Stimulated activated CD8-positive, alpha-beta memory T cell treated with anti-CD3 and anti-CD28 coated beads, Interleukin-15, amount 100 ng/mL, for 48 hours (primary cell): Measurements from ENCODE around the gene TPMT.
"Not testable (repeated sequence)": the region's sequence is repeated elsewhere in the genome, so short reads cannot be mapped to it uniquely, and the experiment has no call there.

Experiments
- DNase-seq, 2 donors: peaks; one replicate each; pipeline ENCODE4 v3.0.0-alpha.2; 2020; ENCODE audit warnings: low read depth in 2 of 2

TPMT gene

DNA sequence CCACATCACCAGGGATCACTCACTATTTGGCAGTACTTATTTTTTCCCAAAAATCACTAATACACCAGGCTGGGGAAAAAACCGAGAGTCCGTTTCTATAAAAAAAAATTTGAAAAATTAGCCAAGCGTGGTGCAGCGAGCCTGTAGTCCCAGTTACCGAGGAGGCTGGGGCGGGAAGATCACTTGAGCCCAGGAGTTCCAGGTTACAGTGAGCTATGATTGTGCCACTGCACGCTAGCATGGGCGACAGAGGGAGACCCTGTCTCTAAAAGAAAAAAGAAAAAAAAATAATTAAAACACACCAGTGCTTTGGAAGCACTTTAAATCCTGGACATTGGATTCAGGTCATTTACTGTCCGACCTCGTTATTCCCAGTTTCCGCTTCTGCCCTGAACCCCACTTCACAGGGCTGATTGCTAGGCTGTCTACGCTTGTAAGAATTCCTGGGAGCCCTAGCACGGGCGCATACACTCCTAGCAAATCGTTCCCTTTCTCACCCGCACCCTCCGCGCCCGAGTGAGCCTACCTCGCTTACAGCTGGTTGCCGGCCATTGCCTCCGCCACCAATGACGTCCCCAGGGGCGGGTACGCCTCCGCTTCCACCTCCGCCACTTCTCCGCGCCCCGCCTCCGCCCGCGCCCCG, at the start of gene TPMT:
TPMT (minus strand) TSS at position 571 of the 643 bp plus-strand sequence. CDS start 5,950 bp downstream, outside the sequence.
- DNase-seq: no peak

DNA sequence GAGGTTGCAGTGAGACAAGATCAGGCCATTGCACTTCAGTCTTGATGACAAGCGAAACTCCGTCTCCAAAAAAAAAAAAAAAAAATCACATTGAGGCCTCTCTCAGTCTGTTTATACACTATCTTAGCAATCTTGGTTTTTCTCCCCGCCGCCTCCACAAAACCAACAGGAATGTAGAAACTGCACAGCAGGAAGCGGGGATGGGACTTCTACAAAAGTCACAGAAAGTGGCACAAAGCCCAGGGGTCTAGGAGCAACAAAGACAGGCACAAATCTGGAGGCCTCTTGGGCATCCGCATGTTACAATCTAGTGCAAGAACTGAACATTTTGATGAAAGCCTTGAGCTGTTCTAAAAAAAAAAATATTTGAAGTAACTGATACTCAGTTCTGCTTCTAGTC, 48.9 kb upstream of the TPMT start:
- no peak for DNase-seq

DNA sequence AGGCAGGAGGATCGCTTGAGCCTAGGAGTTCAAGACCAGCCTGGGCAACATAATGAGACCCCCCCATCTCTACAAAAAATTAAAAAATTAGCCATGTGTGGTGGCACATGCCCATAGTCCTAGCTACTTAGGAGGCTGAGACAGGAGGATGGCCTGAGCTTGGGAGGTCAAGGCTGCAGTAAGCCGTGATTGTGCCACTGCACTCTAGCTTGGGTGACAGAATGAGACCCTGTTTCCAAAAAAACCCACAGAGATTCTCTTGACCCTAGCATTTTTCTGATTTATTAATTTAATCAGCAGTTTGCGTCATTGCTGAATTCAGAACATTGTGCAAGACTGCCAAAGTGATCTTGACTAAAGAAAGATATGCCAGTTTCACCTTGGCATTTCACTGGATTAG, 37.1 kb upstream of the TPMT start:
- no peak for DNase-seq

DNA sequence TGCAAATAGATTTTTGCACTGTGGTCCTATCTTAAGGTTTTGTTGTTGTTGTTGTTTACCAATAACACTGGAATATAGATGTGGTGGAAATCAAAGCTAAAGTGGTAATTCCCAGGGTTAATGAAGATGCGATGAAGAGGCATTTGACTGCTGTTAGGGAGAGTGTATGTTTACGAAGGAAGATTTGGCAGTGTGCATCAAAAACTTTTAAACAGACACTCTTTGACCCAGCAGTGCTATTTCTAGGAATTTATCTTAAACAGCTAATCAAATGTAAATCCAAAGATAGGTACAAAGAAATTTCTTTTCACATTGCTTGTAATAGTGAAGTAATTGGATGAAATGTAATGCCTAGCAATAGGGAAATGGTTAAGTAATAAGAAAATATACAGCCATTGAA, 34.3 kb upstream of the TPMT start:
- no peak for DNase-seq

DNA sequence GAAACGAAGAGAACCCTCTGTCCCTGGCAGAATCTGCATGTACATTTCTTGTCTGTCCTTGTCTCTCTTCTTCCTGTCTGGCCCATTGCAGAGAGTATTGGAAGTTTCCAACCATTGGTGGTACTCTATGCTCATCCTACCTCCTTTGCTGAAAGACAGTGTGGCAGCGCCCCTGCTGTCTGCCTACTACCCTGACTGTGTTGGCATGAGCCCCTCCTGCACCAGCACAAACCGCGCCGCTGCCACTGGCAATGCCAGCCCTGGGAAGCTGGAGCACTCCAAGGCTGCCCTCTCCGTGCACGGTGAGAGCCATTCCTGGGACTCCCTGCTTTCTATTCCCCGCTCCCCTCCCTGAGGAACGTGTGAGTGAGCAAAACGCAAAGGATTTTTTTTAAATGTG, 32.8 kb upstream of the TPMT start:
- DNase-seq: no peak

DNA sequence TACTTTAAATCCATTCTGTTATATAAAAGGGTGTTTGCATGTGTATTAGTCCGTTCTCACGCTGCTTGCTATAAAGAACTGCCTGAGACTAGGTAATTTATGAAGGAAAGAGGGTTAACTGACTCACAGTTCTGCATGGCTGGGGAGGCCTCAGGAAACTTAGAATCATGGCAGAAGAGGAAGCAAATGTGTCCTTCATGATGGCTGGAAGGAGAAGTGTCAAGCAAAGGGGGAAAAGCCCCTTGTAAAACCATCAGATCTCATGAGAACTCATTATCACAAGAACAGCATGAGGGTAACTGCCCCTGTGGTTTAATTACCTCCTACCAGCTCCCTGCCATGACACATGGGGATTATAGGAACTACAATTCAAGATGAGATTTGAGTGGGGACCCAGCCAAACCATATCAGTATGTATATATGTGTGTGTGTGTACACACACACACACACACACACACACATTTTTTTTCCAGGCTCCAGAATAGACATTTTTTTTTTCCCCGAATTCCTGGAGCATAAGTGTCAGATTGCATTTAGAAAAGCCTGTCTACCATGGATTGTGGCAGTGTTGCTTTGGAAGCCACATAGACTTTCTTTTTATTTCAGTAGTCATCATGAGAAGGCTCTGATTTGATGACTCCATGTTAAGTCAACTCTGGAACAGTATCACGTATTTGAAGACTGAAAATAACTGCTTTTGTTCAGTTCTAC, 31.8 kb upstream of the TPMT start:
- no peak for DNase-seq

DNA sequence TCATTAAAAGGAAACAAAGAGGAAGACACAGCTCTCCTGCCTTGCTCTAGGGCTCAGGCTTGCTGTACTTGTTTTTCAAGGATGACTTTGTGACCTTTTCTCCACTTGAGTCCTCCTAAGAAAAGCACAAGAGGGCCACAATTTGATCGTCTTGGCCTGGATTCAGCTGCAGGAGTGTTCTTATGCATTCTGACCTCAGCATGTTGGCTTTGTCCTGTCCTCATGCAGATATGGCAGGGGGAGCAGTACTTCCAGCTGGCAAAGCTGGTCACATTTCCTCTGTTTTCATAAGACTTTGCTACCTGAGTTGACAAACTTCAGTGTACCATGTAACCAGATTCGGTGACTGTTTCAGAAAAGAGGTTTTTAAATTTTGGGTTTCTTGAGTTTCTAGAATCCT, 31.2 kb upstream of the TPMT start:
- DNase-seq: no peak

DNA sequence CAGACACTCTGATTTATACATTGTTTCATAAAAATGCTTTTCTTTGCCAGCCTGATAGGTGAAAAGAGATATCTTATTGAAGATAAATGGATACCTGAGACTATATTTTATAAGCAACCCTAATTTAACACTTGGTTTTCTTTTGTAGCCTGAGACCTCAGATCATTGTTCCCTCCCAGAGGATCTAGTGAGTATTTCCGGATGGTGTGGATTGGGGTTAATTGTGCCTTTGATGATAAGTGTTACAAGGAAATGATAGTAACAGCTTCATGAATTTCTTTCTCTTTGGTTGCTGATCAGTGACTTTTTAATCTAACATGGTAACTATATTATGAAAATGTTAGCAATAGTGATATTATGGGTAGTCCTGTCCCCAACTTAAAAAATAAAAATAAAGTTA, 30.7 kb upstream of the TPMT start:
- no peak for DNase-seq

DNA sequence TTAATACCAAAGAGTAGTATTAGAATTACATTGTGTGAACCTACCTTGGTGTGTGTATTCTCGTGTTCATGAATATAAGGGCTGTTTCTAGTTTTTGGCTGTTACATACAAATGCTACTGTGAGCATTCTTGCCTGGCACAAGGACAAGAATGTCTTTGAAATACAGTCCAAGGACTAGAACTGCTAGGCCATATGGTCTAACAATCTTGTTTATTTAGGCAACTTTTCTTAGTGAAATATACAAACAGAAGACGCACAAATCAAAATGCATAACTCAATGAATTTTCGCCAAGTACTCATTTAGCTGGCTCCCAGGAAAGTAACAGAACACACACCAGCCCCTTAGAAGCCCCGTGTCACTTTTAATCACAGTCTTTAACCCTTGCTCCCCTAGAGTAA, 28.9 kb upstream of the TPMT start:
- DNase-seq: no peak

DNA sequence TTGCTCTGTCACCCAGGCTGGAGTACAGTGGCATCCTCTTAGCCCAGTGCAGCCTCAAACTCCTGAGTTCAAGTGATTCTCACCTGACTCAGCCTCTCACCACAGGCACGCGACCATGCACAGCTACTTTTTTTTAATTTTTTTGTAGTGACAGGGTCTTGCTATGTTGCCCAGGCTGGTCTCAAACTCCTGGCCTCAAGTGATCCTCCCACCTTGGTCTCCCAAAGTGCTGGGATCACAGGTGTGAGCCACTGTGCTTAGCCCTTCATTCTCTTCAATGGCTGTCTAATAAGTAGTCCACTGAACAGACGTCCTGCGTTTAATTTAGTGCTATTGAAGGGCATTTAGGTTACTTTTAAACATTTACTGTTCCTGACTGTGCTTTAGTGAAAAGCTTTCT, 27.7 kb upstream of the TPMT start:
- no peak for DNase-seq

DNA sequence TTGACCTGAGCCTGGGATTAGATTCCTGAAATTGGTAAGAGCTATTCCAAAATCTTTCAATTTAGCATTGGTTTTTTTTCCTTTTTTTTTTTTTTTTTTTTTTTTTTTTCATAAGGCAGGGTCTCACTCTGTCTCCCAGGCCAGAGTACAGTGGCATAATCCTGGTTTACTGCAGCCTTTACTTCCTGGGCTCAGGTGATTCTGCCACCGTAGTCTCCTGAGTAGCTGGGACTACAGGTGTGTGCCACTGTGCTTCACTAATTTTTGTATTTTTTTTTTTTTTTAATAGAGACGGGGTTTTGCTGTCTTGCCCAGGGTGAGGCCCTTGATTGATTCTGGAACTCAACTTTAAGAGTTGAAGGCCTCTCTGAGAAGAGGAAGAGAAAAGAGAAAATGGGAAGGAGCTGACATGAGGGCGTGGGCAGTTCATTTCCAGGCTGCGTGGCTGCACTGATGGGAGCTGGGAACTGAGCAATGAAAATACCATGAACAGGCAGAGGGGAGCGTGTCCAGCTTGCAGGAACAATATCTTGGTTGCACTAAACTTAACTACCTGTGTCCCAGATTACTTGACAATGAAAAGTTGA, 25.0 kb upstream of the TPMT start:
- DNase-seq: no peak

DNA sequence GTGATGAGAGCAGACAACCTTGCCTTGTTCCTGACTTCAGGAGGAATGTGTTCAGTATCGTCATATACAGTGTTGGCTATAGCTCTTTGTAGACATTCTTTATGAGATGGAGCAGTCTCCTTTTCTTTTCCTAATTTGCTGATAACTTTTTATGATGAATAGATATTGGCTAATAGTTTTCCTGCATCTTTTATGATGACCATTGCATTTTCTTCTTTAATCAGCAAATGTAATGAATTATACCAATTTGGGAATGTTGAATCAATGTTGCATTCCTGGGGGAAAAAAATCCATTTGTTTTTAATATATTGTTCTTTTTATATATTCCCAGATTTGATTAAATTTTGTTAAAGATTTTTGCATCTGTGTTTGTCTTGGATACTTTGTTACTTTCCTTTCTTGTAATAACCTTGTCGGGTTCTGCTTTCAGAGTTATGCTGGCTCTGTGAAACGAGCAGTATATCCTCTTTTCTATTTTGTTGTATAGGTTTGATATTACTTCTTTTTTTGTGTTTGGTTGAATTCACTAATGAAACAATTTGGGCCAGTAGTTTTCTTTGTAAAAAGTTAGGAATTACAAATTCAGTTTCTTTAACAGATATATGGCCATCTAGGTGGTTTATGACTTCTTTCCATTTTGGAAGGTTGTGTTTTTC, 24.2 kb upstream of the TPMT start:
- no peak for DNase-seq

DNA sequence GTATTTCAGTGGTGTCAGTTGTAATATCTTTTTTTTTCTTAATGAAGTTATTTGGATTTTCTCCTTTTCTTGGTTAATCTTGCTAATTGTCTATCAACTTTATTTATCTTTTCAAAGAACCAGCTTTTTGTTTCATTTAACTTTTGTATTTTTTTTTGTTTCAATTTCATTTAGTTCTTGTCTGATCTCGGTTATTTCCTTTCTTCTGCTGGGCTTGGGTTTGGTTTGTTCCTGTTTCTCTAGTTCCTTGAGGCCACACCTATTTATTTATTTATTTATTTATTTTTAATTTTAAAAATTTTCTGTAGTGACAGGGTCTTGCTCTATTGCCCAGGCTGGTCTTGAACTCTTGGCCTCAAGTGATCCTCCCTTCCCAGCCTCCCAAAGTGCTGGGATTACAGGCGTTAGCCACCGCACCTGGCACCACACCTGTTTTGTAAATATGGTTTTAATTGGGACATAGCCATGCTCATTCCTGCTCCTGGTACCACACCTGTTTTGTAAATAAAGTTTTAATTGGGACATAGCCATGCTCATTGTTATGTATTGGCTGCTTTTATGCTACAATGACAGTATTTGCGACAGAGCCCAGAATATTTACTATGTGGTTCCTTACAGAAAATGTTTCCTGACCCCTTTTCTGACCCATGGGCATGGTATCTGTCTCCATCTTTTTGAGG, 22.5 kb upstream of the TPMT start:
- DNase-seq: no peak

DNA sequence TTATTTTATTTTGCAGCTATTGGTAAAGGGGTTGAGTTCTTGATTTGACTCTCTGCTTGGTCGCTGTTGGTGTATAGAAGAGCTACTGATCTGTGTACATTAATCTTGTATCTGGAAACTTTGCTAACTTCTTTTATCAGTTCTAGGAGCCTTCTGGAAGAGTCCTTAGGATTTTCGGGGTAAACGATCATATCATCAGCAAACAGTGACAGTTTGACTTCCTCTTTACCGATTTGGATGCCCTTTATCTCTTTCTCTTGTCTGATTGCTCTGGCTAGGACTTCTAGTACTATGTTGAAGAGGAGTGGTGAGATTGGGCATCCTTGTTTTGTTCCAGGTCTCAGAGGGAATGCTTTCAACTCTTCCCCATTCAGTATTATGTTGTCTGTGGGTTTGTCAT, 21.3 kb upstream of the TPMT start:
- DNase-seq: not testable (repeated sequence)

DNA sequence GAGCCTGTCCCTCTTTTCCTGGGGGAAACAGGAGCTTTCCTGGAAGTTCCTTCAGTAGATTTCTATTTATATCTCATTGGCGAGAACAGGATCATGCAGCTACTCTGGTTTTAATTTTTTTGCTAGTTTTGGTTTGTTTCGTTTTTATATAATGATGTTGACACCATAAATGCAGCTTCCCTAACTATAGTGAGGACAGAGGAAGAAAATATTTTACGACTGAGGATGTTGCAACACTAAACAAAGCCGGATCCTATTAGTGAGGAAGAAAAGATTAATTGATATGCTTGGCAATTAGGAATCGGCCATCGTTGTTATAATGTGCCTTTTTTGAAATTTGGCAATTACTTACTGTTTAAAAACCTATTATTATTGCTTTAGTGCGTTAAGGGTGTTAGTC, 17.0 kb upstream of the TPMT start:
- no peak for DNase-seq

DNA sequence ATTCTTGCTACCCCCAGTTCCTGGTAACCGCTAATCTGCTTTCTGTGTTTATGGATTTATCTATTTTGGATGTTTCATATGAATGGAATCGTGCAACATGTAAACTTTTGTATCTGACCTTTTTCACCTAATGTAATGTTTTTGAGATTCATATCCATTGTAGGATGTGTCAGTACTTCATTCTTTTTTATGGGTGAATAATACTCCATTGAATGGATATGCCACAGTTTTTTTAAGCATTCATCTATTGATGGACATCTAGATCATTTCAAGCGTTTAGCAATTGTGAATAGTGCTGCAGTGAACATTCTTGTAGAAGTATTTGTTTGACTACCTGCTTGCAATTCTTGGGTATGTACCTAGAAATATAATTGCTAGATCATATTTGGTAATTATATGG, 13.4 kb upstream of the TPMT start:
- DNase-seq: no peak

DNA sequence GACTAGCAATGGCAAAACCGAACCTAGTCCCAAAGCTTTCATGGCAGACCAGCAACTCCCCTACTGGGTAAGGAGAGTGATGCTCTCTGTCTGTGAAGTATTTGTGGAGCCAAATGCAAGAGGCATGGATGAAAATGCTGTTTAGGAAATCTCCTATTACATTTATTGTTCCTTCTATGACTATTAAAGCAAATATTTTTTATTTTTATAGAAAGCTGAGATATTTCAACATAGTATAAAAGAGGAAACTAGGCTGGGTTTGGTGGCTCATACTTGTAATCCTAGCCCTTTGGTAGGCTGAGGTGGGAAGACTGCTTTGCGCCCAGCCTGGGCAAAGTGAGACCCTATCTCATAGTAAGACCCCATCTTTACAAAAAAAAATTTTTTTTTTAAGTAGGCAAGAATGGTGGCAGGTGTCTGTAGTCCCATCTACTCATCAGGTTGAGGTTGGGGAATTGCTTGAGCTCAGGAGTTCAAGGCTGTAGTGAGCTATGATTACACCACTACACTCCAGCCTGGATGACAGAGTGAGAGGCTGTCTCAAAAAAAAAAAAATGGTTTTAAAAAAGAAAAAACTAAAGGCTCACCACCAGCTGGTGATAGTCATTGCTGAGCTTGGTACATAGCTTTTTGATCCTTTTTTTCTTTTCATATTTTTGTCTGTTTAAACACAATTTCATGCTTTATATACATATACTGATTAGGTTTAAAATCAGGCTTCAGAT, 11.6 kb upstream of the TPMT start:
- DNase-seq: no peak

DNA sequence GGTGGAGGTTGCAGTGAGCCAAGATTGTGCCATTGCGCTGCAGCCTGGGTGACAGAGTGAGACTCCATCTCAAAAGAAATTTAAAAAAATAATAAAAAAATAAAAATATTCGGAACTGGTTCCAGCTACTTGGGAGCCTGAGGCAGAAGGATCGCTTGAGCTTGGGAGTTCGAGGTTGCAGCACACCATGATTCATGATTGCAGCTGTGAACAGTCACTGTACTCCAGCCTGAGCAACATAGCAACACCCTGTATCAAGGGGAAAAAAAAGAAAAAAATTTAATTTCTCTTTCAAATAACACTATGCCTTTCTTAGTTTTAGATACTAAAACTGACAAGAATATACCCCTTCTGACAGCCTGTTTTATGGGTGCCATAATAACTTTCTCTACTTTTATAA, 10.9 kb upstream of the TPMT start:
- no peak for DNase-seq

DNA sequence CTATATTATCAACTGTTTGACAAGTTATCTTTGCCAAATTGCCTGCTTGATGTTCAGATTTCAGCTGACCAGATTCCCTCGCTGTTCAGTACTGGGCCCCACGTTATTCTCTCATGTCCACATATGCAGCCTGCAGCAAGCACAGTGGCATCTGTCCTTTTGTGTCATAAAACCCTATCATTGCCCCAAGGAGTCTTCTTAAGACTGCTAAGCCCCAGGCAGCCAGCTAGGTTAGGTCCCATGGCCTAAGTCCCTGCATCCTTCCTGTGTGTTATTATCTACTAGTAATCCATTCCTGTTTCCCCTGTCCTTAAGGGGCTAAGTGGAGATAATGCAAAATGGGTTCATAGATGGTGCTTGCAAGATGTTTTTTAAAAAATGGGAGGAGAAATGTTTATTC, 7.5 kb upstream of the TPMT start:
- DNase-seq: no peak

DNA sequence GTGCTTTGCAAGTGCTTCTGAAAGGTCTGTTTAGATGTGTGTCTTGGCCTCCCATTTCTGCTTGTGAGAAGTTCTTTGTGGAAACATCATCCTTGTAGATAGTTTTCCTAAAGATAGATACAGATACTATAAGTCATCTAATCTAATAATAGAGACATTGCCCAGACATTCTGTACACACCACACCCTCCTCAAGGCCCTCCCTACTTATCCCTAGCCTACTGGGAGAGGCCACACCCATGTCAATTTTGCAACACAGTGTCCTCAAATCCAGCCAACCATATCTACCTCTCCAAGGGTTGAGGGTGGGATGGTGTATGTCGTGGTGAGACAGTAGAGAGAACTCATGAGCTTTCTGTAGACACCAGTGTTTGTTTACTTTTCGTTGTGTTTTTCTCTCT, 6.6 kb upstream of the TPMT start:
- DNase-seq: no peak

DNA sequence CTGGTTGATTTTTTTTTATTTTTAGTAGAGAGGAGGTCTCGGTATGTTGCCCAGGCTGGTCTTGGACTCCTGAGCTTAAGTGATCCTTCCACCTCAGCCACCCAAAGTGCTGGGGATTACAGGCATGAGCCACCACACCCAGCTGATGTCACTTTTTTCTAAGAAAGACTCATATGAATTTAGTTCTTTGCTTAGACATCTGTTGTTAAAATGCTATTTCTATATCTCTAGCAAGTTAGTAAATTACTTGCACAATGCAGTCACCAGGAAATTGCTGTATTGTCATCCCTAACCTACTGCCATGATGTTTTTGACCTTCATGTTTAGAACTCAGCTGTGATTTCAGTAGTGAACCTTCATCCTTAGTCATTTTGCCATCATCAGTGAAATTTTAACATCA, 6.0 kb upstream of the TPMT start:
- no peak for DNase-seq
